ENCODE results near the gene ADAM12. TPM values are rescaled to one million over a fixed set of nuclear protein-coding genes. Genes with fewer than 3 reads are reported as not detected.

ADAM12 gene
- total and polyA plus RNA-seq, 9 of the 15 experiments (the other 6 are each of a cell fraction or from before 2014, with no cell fraction given), result not detected

- POLR2A ChIA-PET, result no interaction called here
- CTCF ChIA-PET (ENCODE audit: low intra/inter-chr PET ratio), result no interaction called here
- no TSS peak for BruUV-seq (replicated peaks)
- DNase-seq (ENCODE audit: extremely low read depth in 1 of 4, low spot score in 3 of 4) (no peak), ATAC-seq (no peak), FAIRE-seq (no peak)
- Histone ChIP-seq H3K27ac (ENCODE audit: extremely low read depth, low read depth, low read length) (no peak overlapping the region), H3K9me1 (ENCODE audit: control insufficient read depth, insufficient read depth, low read length) (no peaks in the 10 kb centered on the region), H4K20me1 (replicated peaks; ENCODE audit: control insufficient read depth, insufficient read depth, low read length) (no peaks in the 10 kb centered on the region), H3K36me3 (ENCODE audit: control insufficient read depth, insufficient read depth, low read length) (no peaks in the 10 kb centered on the region), H3K4me2 (ENCODE audit: insufficient read depth, low read length) (no peak overlapping the region), H3K4me1 (replicated peaks in 1 of 2; ENCODE audit: control insufficient read depth in 2 of 2, insufficient read depth in 2 of 2, low read length in 2 of 2) (peaks cover 0 to 17% of the 10 kb centered on the region in 2 experiments; a peak in 3 of 5 replicates), H3K27me3 (ENCODE audit: control insufficient read depth in 2 of 2, insufficient read depth in 2 of 2, low read length in 2 of 2) (no peaks in the 10 kb centered on the region), H3K9ac (ENCODE audit: insufficient read depth in 1 of 2, low read depth in 2 of 2, low read length in 2 of 2) (no peak overlapping the region), H3K79me2 (ENCODE audit: control insufficient read depth, insufficient read depth, low read length) (no peaks in the 10 kb centered on the region; the same call in 1 of the 3 replicates), H3K4me3 (no peak overlapping the region), H2AFZ (ENCODE audit: low read depth, low read length) (no peak overlapping the region), H3K9me3 (replicated peaks; ENCODE audit: control insufficient read depth, insufficient read depth, low read depth, low read length) (no peaks in the 10 kb centered on the region)
- 53% methylated on average over 3 of the region's 3 CpGs for WGBS (ENCODE audit: insufficient coverage, low coverage, missing lambda C conversion rate)
- intact Hi-C loops (cut with micrococcal nuclease), result no loop called here
- in situ Hi-C loops (cut with MboI), result no loop called here
- TF ChIP-seq CC2D1A (IDR thresholded peaks at IDR 0.05), result no peak
- TF ChIP-seq ATF6 (CRISPR knock-in tag; IDR thresholded peaks at IDR 0.05), result no peak
- TF ChIP-seq RUNX1 (IDR thresholded peaks at IDR 0.05; ENCODE audit: low read depth), result no peak
- no peak for TF ChIP-seq NEUROD1 (IDR thresholded peaks at IDR 0.05; ENCODE audit: borderline replicate concordance, low read depth, low read length, partially characterized antibody)
- no peak for TF ChIP-seq ZNF79 (CRISPR knock-in tag; IDR thresholded peaks at IDR 0.05; ENCODE audit: low read depth)
- TF ChIP-seq SREBF1 (IDR thresholded peaks at IDR 0.05; ENCODE audit: borderline replicate concordance, low read depth, low read length), result no peak
- no peak for TF ChIP-seq SRSF9 (IDR thresholded peaks at IDR 0.05; ENCODE audit: borderline replicate concordance, low read depth, low read length)
- TF ChIP-seq ZC3H8 (IDR thresholded peaks at IDR 0.05), result no peak
- TF ChIP-seq, protein P1, sequence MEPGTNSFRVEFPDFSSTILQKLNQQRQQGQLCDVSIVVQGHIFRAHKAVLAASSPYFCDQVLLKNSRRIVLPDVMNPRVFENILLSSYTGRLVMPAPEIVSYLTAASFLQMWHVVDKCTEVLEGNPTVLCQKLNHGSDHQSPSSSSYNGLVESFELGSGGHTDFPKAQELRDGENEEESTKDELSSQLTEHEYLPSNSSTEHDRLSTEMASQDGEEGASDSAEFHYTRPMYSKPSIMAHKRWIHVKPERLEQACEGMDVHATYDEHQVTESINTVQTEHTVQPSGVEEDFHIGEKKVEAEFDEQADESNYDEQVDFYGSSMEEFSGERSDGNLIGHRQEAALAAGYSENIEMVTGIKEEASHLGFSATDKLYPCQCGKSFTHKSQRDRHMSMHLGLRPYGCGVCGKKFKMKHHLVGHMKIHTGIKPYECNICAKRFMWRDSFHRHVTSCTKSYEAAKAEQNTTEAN (CRISPR knock-in tag; IDR thresholded peaks at IDR 0.05), result no peak
- no peak for TF ChIP-seq ZNF695 (CRISPR knock-in tag; IDR thresholded peaks at IDR 0.05)
- TF ChIP-seq EP400 (IDR thresholded peaks at IDR 0.05), result no peak
- TF ChIP-seq DEAF1 (CRISPR knock-in tag; IDR thresholded peaks at IDR 0.05), result no peak
- no peak for TF ChIP-seq CUX1 (CRISPR knock-in tag; IDR thresholded peaks at IDR 0.05)
These were observed 180.9 kb downstream of the ADAM12 start for GRCh38 chr10:126207313-126207771.

Measured in K562 (cell line).